ENCODE results near the gene KRTAP6-2. TPM values are rescaled to one million over a fixed set of nuclear protein-coding genes. Genes with fewer than 3 reads are reported as not detected.

Gene KRTAP6-2
- total RNA-seq (not detected), polyA plus RNA-seq (not detected)

GRCh38 chr21:30598802-30599201 lies at the start of gene KRTAP6-2:
KRTAP6-2 (minus strand) TSS chr21:30598902; CDS start chr21:30598874, 28 bp downstream.
- peaks cover 0 to 14% (median 3%) of the 10 kb centered on the region in 8 donors for H3K9me3 Mint-ChIP-seq
- POLR2A ChIA-PET (ENCODE audit: partially characterized antibody): no interaction called here
- CTCF ChIA-PET (ENCODE audit: partially characterized antibody): no interaction called here
- no peaks in the 10 kb centered on the region for H3K9me3 ChIP-seq (ENCODE audit: control insufficient read depth in 1 of 2, low read length in 2 of 2)
- H3K4me3 Mint-ChIP-seq: no peak within 1 kb of the TSS
- no peaks in the 10 kb centered on the region for H3K36me3 Mint-ChIP-seq
- no peaks in the 10 kb centered on the region for H3K4me1 ChIP-seq (ENCODE audit: insufficient read depth, low read length)
- intact Hi-C loops (cut with micrococcal nuclease): no loop called here
- no peak within 1 kb of the TSS for H3K27ac Mint-ChIP-seq
- DNase-seq: no peak
- H3K4me3 ChIP-seq (ENCODE audit: low read length in 2 of 2): no peak within 1 kb of the TSS
- H3K27ac ChIP-seq (ENCODE audit: low read depth, low read length): no peak within 1 kb of the TSS
- no peaks in the 10 kb centered on the region for H3K27me3 Mint-ChIP-seq
- H3K36me3 ChIP-seq (ENCODE audit: insufficient read depth, low read length): no peaks in the 10 kb centered on the region
- no peaks in the 10 kb centered on the region for H3K4me1 Mint-ChIP-seq
- H3K27me3 ChIP-seq (ENCODE audit: insufficient read depth, low read length): no peaks in the 10 kb centered on the region

- no peaks in the 10 kb centered on the region for H3K4me1 Mint-ChIP-seq
- Histone ChIP-seq H3K9me3 (ENCODE audit: control insufficient read depth in 1 of 2, low read length in 2 of 2) (no peaks in the 10 kb centered on the region), H3K27me3 (ENCODE audit: insufficient read depth, low read length) (no peaks in the 10 kb centered on the region), H3K36me3 (ENCODE audit: insufficient read depth, low read length) (no peaks in the 10 kb centered on the region), H3K27ac (ENCODE audit: low read depth, low read length) (no peak overlapping the region), H3K4me3 (ENCODE audit: low read length in 2 of 2) (no peak overlapping the region), H3K4me1 (ENCODE audit: insufficient read depth, low read length) (no peaks in the 10 kb centered on the region)
- no peak for DNase-seq
- H3K9me3 Mint-ChIP-seq: peaks cover 0 to 5% (median 3%) of the 10 kb centered on the region in 8 donors
- no peaks in the 10 kb centered on the region for H3K36me3 Mint-ChIP-seq
- ChIA-PET CTCF (ENCODE audit: partially characterized antibody) (no interaction called here), POLR2A (ENCODE audit: partially characterized antibody) (no interaction called here)
- intact Hi-C loops (cut with micrococcal nuclease): no loop called here
- H3K4me3 Mint-ChIP-seq: no peak overlapping the region
- H3K27ac Mint-ChIP-seq: no peak overlapping the region
- peaks cover 0 to 3% of the 10 kb centered on the region in 2 donors for H3K27me3 Mint-ChIP-seq
These were observed 48.3 kb upstream of the KRTAP6-2 start for GRCh38 chr21:30646904-30647414.

- no peaks in the 10 kb centered on the region for H3K4me1 Mint-ChIP-seq
- H3K4me3 ChIP-seq (ENCODE audit: low read length in 2 of 2): no peak within 1 kb of the TSS
- ChIA-PET POLR2A (ENCODE audit: partially characterized antibody) (no interaction called here), CTCF (ENCODE audit: partially characterized antibody) (no interaction called here)
- no peak for DNase-seq
- H3K4me3 Mint-ChIP-seq: no peak within 1 kb of the TSS
- no peaks in the 10 kb centered on the region for H3K27me3 ChIP-seq (ENCODE audit: insufficient read depth, low read length)
- no peaks in the 10 kb centered on the region for H3K36me3 ChIP-seq (ENCODE audit: insufficient read depth, low read length)
- peaks cover 0 to 12% (median 2%) of the 10 kb centered on the region in 8 donors for H3K9me3 Mint-ChIP-seq
- H3K4me1 ChIP-seq (ENCODE audit: insufficient read depth, low read length): no peaks in the 10 kb centered on the region
- H3K27ac Mint-ChIP-seq: no peak within 1 kb of the TSS
- intact Hi-C loops (cut with micrococcal nuclease): no loop called here
- H3K36me3 Mint-ChIP-seq: no peaks in the 10 kb centered on the region
- H3K9me3 ChIP-seq (ENCODE audit: control insufficient read depth in 1 of 2, low read length in 2 of 2): no peaks in the 10 kb centered on the region
- no peaks in the 10 kb centered on the region for H3K27me3 Mint-ChIP-seq
- H3K27ac ChIP-seq (ENCODE audit: low read depth, low read length): no peak within 1 kb of the TSS
These were observed 43.9 kb upstream of the KRTAP6-2 start, which contains the start of gene KRTAP20-3 for GRCh38 chr21:30642564-30642963. KRTAP20-3 (plus strand) TSS chr21:30642864.

- H3K36me3 Mint-ChIP-seq: no peaks in the 10 kb centered on the region
- H3K4me3 ChIP-seq (ENCODE audit: low read length in 2 of 2): no peak overlapping the region
- ChIA-PET POLR2A (ENCODE audit: partially characterized antibody) (no interaction called here), CTCF (ENCODE audit: partially characterized antibody) (no interaction called here)
- H3K27ac Mint-ChIP-seq: no peak overlapping the region
- H3K27me3 Mint-ChIP-seq: no peaks in the 10 kb centered on the region
- H3K9me3 ChIP-seq (ENCODE audit: control insufficient read depth in 1 of 2, low read length in 2 of 2): no peaks in the 10 kb centered on the region
- H3K4me3 Mint-ChIP-seq: no peak overlapping the region
- no peaks in the 10 kb centered on the region for H3K36me3 ChIP-seq (ENCODE audit: insufficient read depth, low read length)
- no peak for DNase-seq
- no peaks in the 10 kb centered on the region for H3K27me3 ChIP-seq (ENCODE audit: insufficient read depth, low read length)
- intact Hi-C loops (cut with micrococcal nuclease): no loop called here
- no peaks in the 10 kb centered on the region for H3K4me1 Mint-ChIP-seq
- H3K27ac ChIP-seq (ENCODE audit: low read depth, low read length): no peak overlapping the region
- H3K4me1 ChIP-seq (ENCODE audit: insufficient read depth, low read length): no peaks in the 10 kb centered on the region
- peaks cover 0 to 9% (median 2%) of the 10 kb centered on the region in 8 donors for H3K9me3 Mint-ChIP-seq
These were observed 40.0 kb upstream of the KRTAP6-2 start for GRCh38 chr21:30638686-30639085.

GRCh38 chr21:30634906-30635305 lies 36.2 kb upstream of the KRTAP6-2 start, which contains the start of gene KRTAP20-2:
KRTAP20-2 (plus strand) TSS chr21:30635206; CDS start chr21:30635264, 58 bp downstream.
- CTCF ChIA-PET (ENCODE audit: partially characterized antibody): no interaction called here
- Mint-ChIP-seq H3K36me3 (no peaks in the 10 kb centered on the region), H3K9me3 (peaks cover 0 to 3% (median 0%) of the 10 kb centered on the region in 8 donors), H3K4me3 (no peak within 1 kb of the TSS), H3K27ac (no peak within 1 kb of the TSS), H3K27me3 (no peaks in the 10 kb centered on the region), H3K4me1 (no peaks in the 10 kb centered on the region)
- intact Hi-C loops (cut with micrococcal nuclease): no loop called here
- Histone ChIP-seq H3K27ac (ENCODE audit: low read depth, low read length) (no peak within 1 kb of the TSS), H3K9me3 (ENCODE audit: control insufficient read depth in 1 of 2, low read length in 2 of 2) (no peaks in the 10 kb centered on the region), H3K4me1 (ENCODE audit: insufficient read depth, low read length) (no peaks in the 10 kb centered on the region), H3K4me3 (ENCODE audit: low read length in 2 of 2) (no peak within 1 kb of the TSS), H3K27me3 (ENCODE audit: insufficient read depth, low read length) (no peaks in the 10 kb centered on the region), H3K36me3 (ENCODE audit: insufficient read depth, low read length) (no peaks in the 10 kb centered on the region)
- POLR2A ChIA-PET (ENCODE audit: partially characterized antibody): no interaction called here
- DNase-seq: no peak

GRCh38 chr21:30629200-30629599 lies 30.5 kb upstream of the KRTAP6-2 start:
- H3K27ac ChIP-seq (ENCODE audit: low read depth, low read length): no peak overlapping the region
- Mint-ChIP-seq H3K36me3 (no peaks in the 10 kb centered on the region), H3K27me3 (no peaks in the 10 kb centered on the region), H3K4me1 (no peaks in the 10 kb centered on the region), H3K27ac (no peak overlapping the region), H3K4me3 (no peak overlapping the region), H3K9me3 (peaks cover 0 to 3% (median 0%) of the 10 kb centered on the region in 8 donors)
- no peak overlapping the region for H3K4me3 ChIP-seq (ENCODE audit: low read length in 2 of 2)
- ChIA-PET POLR2A (ENCODE audit: partially characterized antibody) (no interaction called here), CTCF (ENCODE audit: partially characterized antibody) (no interaction called here)
- DNase-seq: no peak
- intact Hi-C loops (cut with micrococcal nuclease): no loop called here
- no peaks in the 10 kb centered on the region for H3K27me3 ChIP-seq (ENCODE audit: insufficient read depth, low read length)
- no peaks in the 10 kb centered on the region for H3K4me1 ChIP-seq (ENCODE audit: insufficient read depth, low read length)
- no peaks in the 10 kb centered on the region for H3K9me3 ChIP-seq (ENCODE audit: control insufficient read depth in 1 of 2, low read length in 2 of 2)
- H3K36me3 ChIP-seq (ENCODE audit: insufficient read depth, low read length): no peaks in the 10 kb centered on the region

GRCh38 chr21:30628109-30628508 lies 29.4 kb upstream of the KRTAP6-2 start:
- ChIA-PET CTCF (ENCODE audit: partially characterized antibody) (no interaction called here), POLR2A (ENCODE audit: partially characterized antibody) (no interaction called here)
- Histone ChIP-seq H3K27me3 (ENCODE audit: insufficient read depth, low read length) (no peaks in the 10 kb centered on the region), H3K9me3 (ENCODE audit: control insufficient read depth in 1 of 2, low read length in 2 of 2) (no peaks in the 10 kb centered on the region), H3K27ac (ENCODE audit: low read depth, low read length) (no peak overlapping the region), H3K4me1 (ENCODE audit: insufficient read depth, low read length) (no peaks in the 10 kb centered on the region), H3K36me3 (ENCODE audit: insufficient read depth, low read length) (no peaks in the 10 kb centered on the region), H3K4me3 (ENCODE audit: low read length in 2 of 2) (no peak overlapping the region)
- H3K4me3 Mint-ChIP-seq: no peak overlapping the region
- H3K27ac Mint-ChIP-seq: no peak overlapping the region
- intact Hi-C loops (cut with micrococcal nuclease): no loop called here
- DNase-seq: no peak
- peaks cover 0 to 6% (median 0%) of the 10 kb centered on the region in 8 donors for H3K9me3 Mint-ChIP-seq
- H3K27me3 Mint-ChIP-seq: no peaks in the 10 kb centered on the region
- H3K36me3 Mint-ChIP-seq: no peaks in the 10 kb centered on the region
- no peaks in the 10 kb centered on the region for H3K4me1 Mint-ChIP-seq

All from CD4-positive, alpha-beta memory T cell (primary cell).